ENCODE data around the gene CAPS.

CAPS gene

DNA sequence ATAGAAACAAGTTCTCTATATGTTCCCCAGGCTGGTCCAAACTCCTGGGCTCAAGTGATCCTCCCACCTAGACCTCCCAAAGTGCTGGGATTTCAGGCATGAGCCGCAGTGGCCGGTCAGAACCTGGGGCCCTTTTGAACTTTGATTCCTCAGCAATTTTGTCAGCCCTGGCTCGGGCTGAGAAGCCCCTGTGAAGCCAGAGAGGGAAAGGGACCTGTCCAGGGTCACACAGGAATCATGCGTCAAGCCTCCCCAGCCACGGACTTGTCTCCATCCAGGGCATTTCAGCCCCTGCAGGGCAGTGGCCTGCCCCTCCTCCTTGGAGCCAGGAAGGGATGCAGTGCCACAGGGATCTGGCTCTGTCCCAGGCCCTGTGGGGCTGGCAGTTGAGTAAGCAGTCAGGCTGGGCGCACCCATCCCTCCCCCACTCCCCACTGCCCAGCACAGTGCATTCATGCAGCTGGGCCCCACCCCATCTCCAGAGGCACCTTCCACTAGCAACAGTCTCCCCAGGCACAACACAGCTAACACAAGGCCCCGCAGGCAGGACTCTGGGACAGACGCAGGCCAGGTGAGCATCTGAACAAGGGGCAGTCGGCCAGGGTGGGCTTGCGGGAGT, at the start of gene CAPS:
Gene CAPS, plus strand, starts transcription at position 516 of the 619 bp plus-strand sequence. CDS start 153 bp downstream, outside the sequence.
- TF ChIP-seq, protein P1, sequence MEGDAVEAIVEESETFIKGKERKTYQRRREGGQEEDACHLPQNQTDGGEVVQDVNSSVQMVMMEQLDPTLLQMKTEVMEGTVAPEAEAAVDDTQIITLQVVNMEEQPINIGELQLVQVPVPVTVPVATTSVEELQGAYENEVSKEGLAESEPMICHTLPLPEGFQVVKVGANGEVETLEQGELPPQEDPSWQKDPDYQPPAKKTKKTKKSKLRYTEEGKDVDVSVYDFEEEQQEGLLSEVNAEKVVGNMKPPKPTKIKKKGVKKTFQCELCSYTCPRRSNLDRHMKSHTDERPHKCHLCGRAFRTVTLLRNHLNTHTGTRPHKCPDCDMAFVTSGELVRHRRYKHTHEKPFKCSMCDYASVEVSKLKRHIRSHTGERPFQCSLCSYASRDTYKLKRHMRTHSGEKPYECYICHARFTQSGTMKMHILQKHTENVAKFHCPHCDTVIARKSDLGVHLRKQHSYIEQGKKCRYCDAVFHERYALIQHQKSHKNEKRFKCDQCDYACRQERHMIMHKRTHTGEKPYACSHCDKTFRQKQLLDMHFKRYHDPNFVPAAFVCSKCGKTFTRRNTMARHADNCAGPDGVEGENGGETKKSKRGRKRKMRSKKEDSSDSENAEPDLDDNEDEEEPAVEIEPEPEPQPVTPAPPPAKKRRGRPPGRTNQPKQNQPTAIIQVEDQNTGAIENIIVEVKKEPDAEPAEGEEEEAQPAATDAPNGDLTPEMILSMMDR (IDR thresholded peaks at IDR 0.05): no peak

DNA sequence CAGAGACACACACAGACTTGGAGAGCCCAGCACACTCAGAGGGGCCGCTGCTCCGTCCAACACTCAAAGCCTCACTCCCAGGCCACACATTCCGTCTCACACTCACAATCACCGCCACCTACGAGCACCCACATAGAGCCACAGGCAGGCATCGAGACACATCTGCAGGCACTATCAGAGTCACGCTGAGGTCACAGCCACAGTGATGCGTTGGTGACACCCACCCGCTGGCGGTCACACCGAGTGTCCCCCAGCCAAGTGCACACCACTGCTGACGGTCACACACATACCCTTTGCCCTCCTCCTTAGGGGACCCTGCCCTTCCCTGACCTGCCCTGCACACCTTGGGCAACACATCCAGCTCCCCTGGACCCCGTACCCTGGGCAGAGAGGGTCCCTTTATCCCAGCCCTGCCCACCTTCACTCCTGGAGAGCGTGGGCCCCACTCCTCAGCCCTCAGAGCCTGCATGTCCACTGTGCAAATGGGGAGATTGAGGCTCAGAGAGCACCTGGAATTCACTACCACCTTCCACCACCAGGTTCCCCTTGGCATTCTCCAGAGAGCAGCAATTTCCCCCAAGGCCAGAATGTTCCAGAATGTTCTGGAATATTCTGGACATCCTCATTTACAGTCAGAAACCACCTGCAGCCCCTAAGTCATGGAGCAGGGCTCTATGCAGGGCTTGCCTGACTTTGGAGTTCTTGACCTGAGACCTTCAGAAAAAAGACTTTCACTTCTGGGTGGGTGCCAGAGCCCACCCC, 49.1 kb upstream of the CAPS start:
- TF ChIP-seq, protein P1 (IDR thresholded peaks at IDR 0.05): no peak

DNA sequence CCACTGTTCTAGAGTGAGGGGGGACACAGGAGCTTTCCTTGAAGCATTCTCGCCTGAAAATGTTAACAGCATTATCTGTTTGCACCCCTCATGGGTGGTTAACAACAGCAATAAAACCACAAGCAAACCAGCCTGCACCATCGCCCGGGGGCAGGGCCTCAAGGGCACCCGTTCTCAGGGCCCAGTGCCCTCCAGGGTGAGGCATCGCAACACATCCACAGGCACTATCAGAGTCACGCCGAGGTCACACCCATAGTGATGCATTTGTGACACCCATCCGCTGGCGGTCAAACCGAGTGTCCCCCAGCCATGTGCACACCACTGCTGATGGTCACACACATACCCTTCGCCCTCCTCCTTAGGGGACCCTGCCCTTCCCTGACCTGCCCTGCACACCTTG, 48.3 kb upstream of the CAPS start:
- TF ChIP-seq, protein P1 (IDR thresholded peaks at IDR 0.05): no peak

DNA sequence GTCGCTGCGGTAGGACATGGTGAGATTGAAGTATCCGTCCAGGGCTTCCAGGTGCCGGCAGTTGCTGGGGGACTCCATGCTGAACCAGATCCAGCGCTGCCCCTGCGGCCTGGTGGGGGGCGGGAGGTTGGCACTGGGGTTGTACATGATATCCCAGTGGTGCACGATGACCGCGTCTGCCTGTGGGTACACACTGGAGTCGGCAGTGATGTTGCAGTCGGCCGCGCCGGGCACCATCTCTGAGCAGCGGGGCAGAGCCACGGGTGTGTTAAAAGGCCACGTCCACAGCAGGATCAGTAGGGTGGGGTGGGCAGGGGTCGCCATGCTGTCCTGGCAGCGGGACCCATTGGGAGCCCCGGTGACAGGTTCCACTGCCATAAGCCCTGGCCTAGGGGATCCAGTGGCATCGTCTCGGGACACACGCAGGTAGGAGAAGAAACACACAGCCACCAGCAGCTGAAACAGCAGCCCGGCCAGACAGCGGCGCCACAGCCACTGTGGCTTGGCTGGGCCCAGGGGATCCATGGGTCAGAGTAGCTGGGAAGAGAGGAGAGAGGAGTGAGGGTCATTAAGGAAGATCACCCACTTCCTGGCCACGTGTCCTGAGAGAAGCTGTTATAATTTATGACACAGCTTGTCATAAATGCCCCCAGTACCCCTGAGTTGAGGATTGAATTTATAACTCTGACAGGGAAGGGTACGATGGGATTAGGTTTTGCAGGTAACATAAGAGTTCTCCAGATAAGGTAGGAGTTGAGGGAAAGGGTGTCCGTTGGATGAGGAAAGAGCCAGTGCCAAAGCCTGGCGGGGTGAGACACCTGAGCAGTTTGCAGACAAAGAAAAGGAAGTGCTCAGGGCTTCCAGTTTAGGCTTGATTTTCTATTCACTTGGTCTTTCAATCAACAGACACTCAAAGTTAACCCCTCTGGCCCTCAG, 46.6 kb upstream of the CAPS start:
- TF ChIP-seq, protein P1 (IDR thresholded peaks at IDR 0.05): no peak

DNA sequence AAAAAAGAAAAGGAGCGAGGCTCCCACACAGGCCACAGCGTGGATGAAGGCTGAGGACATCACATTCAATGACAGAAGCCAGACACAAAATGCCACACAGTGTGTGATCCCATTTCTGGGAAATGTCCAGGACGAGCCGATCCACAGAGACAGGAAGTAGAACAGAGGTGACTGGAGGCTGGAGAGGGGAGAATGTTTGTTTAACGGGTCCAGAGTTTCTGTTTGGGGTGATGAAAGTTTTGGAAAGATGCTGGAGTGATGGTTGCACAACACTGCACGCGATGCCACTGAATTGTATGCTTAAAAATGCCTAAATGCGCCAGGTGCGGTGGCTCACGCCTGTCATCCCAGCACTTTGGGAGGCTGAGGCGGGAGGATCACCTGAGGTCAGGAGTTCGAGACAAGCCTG, 43.1 kb upstream of the CAPS start:
- TF ChIP-seq, protein P1 (IDR thresholded peaks at IDR 0.05): no peak

DNA sequence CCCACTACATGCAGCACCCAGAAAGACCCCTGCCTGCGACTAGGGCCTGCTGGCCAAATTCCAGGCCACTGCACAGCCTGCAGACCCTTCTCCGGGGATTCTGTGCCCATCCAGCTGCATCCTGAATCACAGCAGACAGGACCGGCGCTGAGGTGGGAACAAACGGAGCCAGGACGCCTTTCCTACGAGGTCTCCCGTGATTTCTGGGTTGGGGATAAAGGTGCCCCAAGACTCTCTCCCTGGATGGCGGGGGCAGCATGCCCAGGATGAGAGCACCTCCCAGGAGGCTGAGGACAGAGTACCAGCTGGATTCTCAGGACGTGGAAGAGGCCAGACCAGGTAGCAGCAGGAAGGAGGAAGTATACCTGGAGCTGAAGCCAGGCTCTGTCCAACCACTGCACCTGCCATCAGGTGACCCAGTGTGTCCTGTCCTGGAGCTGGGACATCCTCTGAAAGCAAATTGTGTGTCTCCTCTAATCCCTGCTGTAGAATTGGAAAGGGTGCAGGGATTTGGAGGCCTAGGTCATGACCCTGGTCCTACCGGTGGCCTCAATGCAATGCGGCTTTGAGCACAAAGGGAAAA, 40.3 kb upstream of the CAPS start:
- TF ChIP-seq, protein P1 (IDR thresholded peaks at IDR 0.05): no peak

DNA sequence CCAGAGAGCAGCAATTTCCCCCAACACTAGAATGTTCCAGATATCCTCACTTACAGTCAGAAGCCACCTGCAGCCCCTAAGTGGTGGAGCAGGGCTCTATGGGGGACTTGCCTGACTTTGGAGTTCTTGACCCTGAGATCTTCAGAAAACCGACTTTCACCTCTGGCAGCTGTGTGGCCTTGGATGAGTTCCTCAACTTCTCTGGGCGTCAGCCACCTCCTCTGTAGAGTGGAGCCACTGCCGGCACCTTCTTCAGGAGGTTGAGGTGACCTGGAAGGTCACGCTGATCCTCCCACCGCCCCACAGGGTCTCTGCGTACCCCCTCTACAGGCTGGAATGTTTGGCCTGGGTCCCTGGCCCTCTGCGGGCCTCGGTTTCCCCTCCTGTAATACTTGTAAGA, 36.6 kb upstream of the CAPS start:
- TF ChIP-seq, protein P1 (IDR thresholded peaks at IDR 0.05): no peak
